OCI-M1 (cell line): ENCODE data around the gene PROZ.

Experiments used
- DNase-seq: peaks from one replicate; lab custom pipeline; 2025; lab: John Stamatoyannopoulos, UW

PROZ gene

DNA sequence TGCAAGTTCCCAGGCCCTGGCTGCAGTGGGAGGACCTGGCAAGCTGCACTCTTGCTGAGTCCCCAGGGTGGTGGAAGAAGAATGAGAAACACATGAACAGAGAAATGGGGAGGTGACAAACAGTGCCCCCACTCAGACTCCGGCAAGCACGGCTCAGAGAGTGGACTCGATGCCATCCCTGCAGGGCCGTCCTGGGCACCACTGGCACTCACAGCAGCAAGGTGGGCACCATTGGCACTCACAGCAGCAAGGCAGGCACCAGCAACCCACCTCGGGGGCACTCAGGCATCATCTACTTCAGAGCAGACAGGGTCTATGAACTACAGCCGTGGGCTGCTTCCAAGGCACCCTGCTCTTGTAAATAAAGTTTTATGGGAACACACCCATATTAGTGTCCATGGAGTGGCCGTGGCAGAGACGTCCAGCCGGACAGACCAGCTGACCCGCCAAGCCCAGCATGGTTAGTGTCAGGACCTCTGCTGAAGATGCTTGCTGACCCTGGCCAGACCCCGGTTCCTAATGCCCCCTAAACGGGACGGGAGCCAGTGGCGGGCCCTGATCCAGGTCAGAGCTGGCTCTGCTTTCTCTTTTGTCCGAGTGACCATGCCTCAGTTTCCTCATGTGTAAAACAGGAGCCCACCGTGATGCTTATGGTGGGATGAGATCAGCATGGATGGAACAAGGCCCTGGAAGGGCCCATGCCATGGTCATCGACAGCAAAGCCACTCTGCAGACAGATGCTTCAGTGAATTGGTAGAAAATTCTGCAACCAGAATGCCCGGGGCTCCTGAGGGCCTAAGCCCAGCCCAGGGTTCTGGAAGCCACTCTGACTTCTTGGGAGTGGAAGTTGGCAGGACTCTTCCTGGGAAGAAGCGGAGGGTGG lies 37.9 kb upstream of the PROZ start:
- DNase-seq: no peak

DNA sequence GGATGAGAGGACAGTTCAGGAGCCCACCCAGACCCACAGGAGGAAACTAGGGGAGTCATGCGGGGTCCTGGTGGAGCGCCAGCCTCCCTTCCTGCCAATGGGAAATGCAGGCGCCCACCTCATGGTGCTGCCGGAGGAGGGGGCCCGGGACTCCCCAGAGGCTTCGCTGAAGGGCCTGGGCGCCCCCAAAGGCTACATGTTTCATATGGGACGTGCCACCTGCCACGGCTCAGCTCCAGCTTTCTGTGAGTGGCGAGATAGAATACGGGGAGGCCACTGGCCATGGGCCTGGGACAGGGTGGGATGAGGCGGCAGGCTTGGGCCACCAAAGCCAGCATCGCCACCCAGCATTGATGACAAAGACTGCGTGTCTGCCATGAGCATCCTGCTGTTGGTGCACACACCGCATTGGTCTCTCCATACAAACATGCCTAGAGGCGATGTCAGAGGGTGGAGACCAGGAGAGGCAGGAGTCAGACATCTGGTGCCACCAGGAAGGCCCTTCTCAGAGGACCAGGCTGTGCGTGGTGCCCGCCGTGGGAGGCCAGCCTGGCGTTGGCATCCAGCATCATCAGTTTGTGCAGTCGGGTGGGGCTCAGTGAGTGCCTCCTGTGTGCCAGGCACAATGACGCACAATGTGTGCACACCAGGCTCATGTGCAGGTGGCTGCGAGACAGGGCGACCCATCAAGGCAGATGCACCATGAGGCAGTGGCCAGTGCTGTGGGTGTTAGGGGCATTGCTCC lies 37.1 kb upstream of the PROZ start:
- DNase-seq: no peak

GRCh38 chr13:113121928-113122471 lies 36.4 kb upstream of the PROZ start:
- DNase-seq: no peak

DNA sequence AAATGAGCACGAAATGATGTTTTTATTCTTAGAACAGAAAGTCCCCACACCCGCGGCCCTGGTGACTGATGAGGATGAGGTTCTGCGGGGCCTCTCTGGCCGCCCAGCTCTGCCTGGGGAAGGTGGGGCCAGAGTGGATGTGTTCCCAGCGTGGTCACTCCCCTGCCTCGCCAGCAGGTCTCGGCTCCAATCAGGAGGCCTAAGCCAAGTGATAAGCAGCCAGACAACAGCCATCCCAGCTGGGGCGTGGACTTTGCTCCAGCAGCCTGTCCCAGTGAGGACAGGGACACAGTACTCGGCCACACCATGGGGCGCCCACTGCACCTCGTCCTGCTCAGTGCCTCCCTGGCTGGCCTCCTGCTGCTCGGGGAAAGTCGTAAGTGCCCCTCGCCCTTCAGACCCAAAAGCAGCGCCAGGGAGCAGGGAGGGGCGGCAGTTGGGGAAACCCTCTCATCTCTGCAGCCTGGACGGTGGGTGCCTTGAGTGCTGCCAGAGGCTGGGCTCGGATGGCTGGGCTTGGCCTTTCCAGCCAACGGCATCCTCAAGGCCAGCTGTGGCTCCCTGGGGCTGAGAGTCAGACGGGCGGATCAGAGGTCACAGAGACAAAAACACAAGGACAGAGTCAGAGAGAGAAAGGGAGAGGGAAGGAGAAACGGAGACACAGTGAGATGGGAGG lies 35.8 kb upstream of the PROZ start, which contains the start of gene F10:
Gene F10, plus strand, starts transcription at position 250 of the 676 bp plus-strand sequence. Its CDS starts 57 bp downstream, at position 307.
- no peak for DNase-seq

DNA sequence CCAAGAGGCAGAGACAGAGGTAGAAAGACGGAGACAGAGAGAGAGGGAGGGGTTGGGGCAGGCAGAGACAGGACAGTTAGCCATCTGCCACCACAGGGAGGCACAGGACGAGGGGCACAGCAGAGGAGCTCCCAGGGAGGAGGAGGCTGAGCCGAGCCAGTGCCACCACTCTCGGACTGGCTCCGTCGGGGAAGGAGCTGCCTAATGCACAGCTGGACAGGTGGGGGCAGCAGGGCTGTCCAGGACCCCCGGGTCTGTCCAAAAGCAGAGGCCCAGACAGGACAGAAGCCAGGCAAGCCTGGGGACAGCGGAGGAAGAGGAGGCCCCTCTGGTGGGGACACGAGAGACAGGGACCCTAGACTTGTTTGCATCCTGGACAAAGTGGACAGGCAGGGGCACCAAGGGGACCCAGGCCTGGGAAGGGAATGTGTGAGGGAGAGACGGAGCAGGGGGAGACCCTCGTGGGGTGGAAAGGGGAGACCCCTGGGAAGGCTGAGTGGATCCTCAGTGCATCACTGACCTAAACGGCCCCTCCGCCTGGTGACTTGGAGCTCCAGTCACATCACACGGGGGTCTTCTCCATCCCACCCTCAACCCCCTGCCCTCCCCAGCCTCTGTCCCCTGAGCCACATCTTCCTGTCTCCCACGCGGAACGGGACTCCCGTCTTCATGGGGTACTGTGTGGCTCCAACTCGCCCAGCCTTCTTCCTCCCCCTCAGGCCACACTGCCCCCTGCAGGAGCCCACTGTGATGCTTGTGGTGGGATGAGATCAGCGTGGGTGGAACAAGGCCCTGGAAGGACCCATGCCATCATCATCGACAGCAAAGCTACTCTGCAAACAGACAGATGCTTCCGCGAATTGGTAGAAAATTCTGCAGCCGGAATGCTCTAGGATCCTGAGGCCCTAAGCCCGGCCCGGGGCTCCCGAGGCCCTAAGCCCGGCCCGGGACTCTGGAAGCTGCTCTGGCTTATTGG lies 34.9 kb upstream of the PROZ start:
- DNase-seq: peak; percentile 3

GRCh38 chr13:113124211-113124970 lies 34.1 kb upstream of the PROZ start:
- DNase-seq: no peak

GRCh38 chr13:113125506-113126264 lies 32.8 kb upstream of the PROZ start:
- no peak for DNase-seq

DNA sequence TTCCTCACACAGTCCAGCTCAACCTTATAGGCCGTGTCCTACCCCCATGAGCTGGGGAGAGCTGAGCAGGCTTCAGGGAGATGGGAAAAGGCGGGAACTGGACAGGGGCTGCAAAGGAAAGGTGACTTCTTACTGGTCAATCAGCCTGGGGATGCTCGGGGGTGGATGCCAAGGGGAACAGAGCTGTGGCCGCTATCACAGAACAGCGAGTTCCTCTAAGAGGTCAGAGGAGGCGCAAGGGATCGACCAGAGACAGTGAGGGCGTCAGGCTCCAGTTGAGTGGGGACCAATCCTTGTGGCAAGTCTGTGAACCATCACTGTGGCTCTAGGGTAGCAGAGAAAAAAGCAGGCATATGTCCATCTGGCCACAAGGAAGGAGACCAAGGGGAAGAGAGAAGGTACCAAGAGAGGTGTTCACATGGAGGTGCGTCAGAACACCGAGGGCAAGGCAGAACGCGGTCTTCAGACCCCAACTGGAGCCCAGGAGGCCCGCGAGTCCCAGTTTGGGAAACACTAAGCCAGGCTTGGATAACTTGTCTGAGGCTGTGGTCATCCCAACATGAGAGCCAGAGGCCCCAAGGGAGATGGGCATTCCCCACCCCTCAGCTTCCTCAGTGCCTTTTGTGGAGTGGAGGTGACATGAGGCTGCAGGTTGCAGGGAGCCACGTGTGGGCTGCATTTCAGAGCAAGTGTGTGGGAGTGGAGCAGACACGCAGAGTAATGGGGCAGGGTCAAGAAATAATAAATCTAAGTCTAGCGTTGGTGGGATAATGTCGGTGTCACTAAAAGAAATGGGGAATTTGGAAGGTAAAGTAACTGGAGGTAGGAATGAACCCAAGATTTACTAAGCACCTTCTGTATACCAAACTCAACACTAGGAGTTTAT lies 31.9 kb upstream of the PROZ start:
- DNase-seq: no peak

DNA sequence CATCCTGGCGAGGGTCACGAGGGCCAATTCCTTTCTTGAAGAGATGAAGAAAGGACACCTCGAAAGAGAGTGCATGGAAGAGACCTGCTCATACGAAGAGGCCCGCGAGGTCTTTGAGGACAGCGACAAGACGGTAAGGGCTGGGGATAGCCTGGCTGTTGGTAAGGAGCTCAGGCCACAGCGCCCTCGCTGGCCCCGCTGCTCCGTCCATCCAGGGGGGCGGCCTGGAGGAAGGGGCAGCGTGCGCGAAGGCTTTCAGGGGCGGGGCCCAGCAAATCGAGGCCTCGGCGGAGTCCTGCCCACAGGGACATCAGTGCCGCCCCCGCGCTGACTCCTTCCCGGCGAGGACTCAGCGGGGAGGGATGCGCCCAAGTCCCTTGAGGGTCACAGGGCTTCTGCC lies 29.0 kb upstream of the PROZ start:
- no peak for DNase-seq

- DNase-seq: no peak
Observed at GRCh38 chr13:113129921-113130750, 28.3 kb upstream of the PROZ start.

- DNase-seq: no peak
Observed at GRCh38 chr13:113135281-113135760, 23.1 kb upstream of the PROZ start.

DNA sequence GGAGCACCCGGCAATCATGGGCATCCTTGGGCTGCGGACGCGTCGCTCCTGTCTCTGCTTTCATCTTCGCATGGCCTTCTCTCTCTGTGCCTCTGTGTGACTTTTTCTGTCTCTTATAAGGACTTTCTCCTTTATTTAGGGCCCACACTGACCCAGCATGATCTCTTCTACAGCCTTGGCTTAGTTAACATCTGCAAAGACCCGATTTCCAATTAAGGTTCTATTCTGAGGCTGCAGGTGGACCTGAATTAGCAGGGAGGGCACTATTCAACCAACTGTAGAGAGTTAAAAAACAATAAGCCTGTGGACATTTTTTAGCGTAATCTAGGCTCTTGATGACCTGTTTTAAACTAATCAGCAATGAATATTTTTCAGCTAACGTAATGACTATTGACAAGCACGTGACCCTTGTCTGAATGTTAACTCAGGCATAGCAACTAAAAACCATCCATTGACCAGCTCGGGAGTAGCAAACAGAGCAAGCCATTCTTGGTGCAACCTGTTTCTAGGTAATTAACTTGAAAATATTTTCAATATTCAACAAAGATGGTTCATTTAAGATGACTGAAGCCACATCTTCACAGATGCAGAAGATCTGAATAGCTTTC lies 20.7 kb upstream of the PROZ start:
- no peak for DNase-seq

GRCh38 chr13:113138792-113139551 lies 19.5 kb upstream of the PROZ start:
- peak; percentile 33 for DNase-seq

GRCh38 chr13:113139577-113139976 lies 18.9 kb upstream of the PROZ start:
- no peak for DNase-seq

GRCh38 chr13:113140677-113141600 lies 17.5 kb upstream of the PROZ start:
- no peak for DNase-seq
